ACHN (cell line): ENCODE results near the gene RBFOX1.

Experiments
- DNase-seq: peaks from one replicate; pipeline ENCODE4 v3.0.0-alpha.2; 2015
- in situ Hi-C: cut with HindIII; loops from 2 replicates; pipeline ENCODE4 v1.10.0; 2017; ENCODE audit warnings: low sequenced_read_pairs, low pct_ligation_motif_present, low pct_unique_long_range_greater_than_20kb

The RBFOX1 gene

GRCh38 chr16:7653746-7654461 lies 321.3 kb downstream of the RBFOX1 start:
- in situ Hi-C loops = no loop called here
- DNase-seq = no peak

DNA sequence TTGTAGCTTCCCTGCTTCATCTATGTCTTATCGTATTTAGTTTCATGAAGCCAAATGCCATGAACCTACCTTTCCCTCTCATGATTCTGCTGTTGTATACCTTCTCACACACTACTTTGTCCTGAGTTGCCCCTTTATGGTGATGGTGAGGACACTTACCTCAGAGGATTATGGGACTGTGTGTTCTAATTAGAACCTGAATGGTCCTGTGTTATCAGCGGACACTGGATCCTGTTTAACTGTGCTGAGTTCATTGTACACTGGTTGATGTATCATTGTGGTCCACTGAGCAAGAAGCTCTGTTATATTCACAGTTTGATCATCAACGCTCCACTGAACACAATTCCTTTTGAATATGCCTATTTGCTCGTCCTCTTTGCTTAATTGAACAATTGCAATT lies 343.0 kb downstream of the RBFOX1 start:
- in situ Hi-C loops = no loop called here
- no peak for DNase-seq

DNA sequence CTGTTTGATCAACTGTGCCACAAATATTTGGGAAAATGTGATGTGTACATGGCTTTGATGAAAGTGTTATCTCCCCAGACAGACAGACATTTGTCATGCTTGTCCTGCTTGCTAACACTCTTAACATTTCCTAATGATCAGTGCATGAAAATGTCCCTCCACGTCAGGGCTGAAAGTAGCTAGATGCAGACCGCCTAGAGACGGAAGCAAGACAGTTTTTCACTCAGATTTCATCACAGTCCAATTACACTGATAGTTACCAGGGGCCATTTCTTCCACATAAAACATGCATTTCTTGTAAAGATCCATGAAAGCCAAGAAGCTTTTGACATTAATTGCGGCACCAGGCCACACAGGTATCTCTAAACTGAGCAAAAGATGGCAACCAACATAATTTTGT lies 347.7 kb downstream of the RBFOX1 start:
- in situ Hi-C loops = no loop called here
- no peak for DNase-seq

DNA sequence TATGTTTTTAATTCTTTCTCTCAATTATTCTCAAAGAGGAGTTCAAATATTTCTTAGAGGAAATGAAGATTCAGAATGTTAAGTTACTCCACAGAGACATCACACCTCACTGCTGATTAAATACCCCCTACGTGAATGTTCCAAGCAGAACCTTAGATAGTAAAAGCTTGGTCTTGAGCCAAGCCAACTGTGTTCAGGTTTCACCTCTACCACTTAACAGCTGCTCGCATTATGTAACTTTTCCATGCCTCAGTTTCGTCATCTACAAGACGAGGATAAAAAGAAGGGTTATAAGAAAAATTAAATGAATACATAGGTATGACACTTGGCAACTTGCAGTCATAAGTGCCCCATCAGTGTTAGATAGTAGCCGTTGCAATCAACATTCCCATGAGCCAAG lies 356.2 kb downstream of the RBFOX1 start:
- in situ Hi-C loops = no loop called here
- DNase-seq = no peak

GRCh38 chr16:7689234-7689633 lies 356.6 kb downstream of the RBFOX1 start:
- in situ Hi-C loops = no loop called here
- no peak for DNase-seq

DNA sequence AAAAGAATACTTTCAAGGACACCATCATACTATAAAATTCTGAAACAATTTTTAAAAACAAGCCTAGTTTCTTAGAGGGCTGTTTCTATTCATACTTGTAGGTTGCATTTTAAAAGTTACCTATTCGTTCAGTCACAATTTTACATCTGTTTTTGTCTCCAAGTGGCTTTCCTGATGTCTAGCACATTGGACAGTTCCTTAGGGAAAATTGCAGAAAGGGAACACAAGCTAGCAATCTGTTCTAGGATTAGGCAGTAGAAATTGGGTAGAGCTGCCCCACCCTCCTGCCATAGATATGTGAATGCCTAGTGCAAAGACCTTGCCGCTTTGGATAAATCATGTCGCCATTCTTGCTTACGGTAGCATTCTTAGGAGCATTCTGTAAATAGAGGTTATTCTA lies 358.9 kb downstream of the RBFOX1 start:
- no peak for DNase-seq
- in situ Hi-C loops = no loop called here

DNA sequence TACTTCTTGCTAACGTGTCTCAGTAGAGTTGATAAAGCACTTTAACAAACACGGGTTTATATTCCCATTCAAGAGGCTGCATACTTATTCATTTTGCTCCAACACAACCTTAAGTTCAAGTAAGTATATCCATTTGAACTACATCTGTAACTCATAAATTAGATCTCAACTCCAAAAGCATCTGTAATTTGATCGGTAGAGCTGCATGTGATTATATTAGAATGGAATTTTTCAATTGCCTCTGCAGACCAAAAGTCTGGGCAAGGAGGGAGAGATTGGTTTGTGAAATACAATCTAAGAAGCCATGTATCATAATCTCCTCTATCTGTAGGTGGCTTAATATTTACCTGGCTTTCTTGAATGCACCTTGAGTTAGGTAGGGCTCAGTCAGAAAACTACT lies 371.0 kb downstream of the RBFOX1 start:
- no peak for DNase-seq
- in situ Hi-C loops = no loop called here

DNA sequence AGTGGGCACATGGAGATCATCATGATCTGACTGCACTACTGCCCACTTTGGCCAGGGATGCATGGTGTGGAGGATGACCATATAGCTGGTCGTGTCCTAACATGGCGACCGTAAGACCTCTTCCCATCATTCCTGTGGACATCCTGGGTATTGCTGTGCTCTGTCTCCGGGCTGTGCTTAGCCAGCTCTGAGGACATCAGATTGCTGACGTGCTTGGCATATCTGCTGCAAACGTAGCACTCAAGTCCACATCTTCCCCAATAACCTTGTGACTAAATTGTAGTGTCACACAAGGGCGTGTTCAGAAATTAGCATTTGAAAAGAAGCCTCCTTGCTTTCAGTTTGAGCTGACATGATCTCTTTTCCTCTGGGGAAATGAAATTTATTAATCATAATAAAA lies 373.2 kb downstream of the RBFOX1 start:
- no peak for DNase-seq
- in situ Hi-C loops = no loop called here

- no peak for DNase-seq
- in situ Hi-C loops = no loop called here
Observed at GRCh38 chr16:7709186-7709585, 376.5 kb downstream of the RBFOX1 start.

DNA sequence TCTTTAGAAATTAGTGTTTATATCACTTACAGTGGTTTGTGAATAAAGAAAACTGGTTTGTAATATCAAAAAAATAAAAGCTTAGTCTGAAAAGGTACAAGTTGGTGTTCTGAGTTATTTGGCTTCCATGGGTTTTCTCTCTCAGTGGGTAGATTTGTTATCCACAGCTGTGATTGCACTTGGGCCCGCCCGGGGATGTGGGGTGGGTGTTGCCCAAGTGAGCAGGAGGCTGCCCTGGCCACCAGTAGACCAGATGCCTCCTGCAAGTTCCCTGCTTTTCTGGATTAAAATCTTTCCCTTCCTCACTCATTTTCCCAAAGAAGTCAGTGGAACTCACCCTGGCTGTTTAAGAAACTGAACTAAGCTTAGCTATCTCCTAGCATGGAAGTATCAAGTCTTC lies 380.6 kb downstream of the RBFOX1 start:
- in situ Hi-C loops = no loop called here

DNA sequence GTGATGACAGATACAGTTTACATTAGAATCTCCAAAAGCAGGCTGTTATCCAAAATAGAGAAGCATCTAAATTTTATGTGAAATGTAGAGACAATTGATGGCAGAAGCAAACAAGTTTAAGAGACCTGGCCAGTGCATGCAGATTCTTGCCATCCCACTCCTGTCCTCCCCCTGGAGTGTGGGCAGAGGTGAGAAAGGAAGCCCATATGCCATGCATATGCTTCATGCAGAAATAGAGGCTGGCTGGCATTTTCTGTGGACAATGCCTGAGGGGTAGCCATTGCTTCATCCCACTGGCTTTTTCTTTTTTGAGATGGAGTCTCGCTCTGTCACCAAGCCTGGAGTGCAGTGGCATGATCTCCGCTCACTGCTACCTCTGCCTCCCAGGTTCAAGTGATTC lies 382.1 kb downstream of the RBFOX1 start:
- DNase-seq = no peak
- in situ Hi-C loops = no loop called here

More for the DNA sequence above, 380.6 kb downstream of the RBFOX1 start:
- no peak for DNase-seq

- DNase-seq = no peak
- in situ Hi-C loops = no loop called here
Observed at GRCh38 chr16:7716660-7717550, 384.3 kb downstream of the RBFOX1 start.

DNA sequence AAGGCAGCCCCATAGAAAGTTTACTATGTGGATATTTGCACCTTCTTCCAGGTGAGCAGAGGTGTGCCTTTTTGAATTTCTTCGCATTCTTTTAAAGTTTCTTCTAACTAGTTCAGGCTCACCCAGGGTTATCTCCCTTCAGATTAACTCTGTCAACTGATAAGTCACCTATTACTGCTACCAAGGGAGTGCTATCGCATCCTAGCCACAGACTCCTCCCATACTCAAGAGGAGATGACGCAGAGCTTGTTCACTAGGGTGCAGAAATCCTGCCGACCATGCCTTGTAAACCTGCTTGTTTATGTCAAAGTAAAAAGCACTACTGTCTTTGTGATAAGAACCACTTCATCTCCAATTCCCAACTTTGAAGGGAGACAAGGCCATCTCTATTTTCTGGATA lies 390.1 kb downstream of the RBFOX1 start:
- in situ Hi-C loops = no loop called here
- DNase-seq = peak; percentile 5

DNA sequence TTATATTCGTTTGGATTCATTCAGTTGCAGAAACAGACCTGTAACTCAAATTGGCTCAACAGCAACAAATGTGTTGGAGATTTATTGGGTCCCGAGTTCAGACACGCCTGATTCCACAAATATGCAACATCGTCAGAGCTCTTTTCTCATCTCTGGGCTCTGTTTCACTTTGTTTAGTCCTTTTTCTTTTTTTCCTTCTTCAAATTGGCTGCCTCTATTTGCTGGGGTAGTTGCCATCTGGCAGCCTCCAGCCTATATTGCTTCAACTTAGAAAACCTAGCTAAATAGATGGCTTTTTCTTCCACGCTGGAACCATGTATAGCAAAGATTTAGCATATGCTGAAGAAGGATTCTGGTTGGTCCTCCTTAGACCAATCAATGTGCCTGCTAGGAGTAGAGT lies 398.5 kb downstream of the RBFOX1 start:
- no peak for DNase-seq
- in situ Hi-C loops = no loop called here

- DNase-seq = no peak
- in situ Hi-C loops = no loop called here
Observed at GRCh38 chr16:7736138-7736665, 403.6 kb downstream of the RBFOX1 start.

DNA sequence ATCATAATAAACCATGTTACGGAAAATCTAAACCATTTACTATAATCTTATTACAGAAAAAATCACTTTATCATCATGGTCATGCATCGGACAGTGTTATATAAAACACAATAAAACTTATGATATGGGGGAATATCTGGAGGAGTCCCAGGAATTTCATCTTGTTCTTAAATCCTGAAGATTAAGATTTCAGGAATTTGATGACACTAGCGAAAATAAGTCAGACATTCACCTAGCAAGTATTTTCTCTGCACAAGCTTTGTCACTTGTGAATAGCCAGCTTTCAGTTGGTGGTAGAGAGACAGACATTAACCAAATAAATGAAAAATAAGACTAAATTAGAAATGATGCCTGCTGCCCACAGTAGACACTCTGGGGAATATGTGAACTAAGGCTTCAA lies 410.0 kb downstream of the RBFOX1 start:
- DNase-seq = no peak
- in situ Hi-C loops = no loop called here

- DNase-seq = no peak
- in situ Hi-C loops = no loop called here
Observed at GRCh38 chr16:7744546-7745264, 412.1 kb downstream of the RBFOX1 start.

DNA sequence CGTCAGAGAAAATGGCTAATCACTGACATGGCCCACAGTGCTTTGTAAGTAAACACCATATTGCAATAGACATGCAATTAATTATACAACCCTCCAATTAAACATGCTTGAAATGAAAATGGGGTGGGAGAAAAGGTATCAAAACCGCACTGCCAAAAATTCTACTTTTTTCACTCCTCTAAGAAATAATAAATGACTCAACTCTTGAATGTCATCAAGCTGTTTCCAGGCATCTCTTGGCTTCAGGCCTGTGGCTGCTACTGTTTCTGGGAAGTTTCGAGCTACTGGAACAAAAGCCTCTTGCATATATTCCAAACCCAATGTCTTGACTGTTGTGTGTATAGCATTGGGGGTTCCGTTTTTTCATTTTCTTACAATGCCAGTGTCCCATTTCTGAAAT lies 412.6 kb downstream of the RBFOX1 start:
- no peak for DNase-seq
- in situ Hi-C loops = no loop called here

DNA sequence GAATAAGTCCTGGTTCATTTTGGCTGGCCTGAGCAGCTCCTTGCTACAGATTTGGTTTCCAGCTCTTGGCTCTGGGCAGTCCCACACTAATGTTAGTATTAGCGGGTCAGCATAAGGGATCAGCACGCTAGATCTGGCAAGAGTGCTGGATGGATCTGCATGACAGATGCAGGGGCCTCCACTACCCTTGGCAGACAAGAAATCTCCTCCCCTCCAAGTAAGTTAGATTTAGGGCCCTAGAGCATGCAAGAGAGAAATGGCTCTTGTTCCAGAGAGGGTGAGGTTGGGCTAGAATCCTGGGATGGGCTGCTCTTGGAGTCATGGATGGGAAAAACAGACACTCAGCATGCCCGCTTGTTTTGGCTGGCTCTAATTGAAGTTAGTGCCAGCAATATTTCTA lies 414.3 kb downstream of the RBFOX1 start:
- in situ Hi-C loops = no loop called here

More for the DNA sequence above, 414.3 kb downstream of the RBFOX1 start:
- no peak for DNase-seq
